ENCODE results near the gene GLRA3.

DNA sequence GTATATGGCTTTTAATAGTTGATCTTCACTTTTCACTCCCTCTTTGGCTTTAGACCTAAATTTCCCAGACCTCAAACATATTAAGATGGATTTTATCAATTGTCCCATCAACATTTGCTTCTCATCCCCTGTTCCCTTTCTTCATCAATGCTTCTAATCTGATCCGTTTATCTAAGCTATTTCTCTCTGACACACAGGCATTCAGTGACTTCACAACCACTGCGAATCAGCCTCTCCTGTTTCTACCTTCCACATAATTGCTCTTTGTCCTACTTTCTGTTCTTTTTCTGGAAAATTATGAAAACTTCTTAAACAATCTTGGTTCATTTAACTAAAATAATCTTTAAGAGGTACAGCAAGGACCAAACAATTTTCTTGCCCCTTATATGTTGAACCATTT lies 115.2 kb downstream of the GLRA3 start:
- TF ChIP-seq, protein P1, sequence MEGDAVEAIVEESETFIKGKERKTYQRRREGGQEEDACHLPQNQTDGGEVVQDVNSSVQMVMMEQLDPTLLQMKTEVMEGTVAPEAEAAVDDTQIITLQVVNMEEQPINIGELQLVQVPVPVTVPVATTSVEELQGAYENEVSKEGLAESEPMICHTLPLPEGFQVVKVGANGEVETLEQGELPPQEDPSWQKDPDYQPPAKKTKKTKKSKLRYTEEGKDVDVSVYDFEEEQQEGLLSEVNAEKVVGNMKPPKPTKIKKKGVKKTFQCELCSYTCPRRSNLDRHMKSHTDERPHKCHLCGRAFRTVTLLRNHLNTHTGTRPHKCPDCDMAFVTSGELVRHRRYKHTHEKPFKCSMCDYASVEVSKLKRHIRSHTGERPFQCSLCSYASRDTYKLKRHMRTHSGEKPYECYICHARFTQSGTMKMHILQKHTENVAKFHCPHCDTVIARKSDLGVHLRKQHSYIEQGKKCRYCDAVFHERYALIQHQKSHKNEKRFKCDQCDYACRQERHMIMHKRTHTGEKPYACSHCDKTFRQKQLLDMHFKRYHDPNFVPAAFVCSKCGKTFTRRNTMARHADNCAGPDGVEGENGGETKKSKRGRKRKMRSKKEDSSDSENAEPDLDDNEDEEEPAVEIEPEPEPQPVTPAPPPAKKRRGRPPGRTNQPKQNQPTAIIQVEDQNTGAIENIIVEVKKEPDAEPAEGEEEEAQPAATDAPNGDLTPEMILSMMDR (conservative IDR thresholded peaks at IDR 0.05): no peak
- no peak for TF ChIP-seq ZFX (IDR thresholded peaks at IDR 0.05)
